GM19372 (cell line): Measurements from ENCODE around the gene SLMAP.

Source experiments
- ATAC-seq: cut with Tn5 transposase; IDR thresholded peaks from one replicate; pipeline ENCODE4 v1.9.1; 2021; ENCODE audit warnings: mild to moderate bottlenecking, low read depth, moderate library complexity; ENCODE audit not compliant: unreplicated experiment

The SLMAP gene

GRCh38 chr3:57956833-57957174 is 200.7 kb downstream of the SLMAP start:
- ATAC-seq, result no peak

GRCh38 chr3:57957824-57958223 is 201.7 kb downstream of the SLMAP start:
- ATAC-seq, result no peak

GRCh38 chr3:57958642-57959422 is 202.7 kb downstream of the SLMAP start:
- no peak for ATAC-seq

GRCh38 chr3:57959423-57960173 is 203.5 kb downstream of the SLMAP start:
- ATAC-seq, result no peak

GRCh38 chr3:57960174-57960505 is 204.0 kb downstream of the SLMAP start:
- no peak for ATAC-seq

GRCh38 chr3:57961177-57961827 is 205.2 kb downstream of the SLMAP start:
- no peak for ATAC-seq

- no peak for ATAC-seq
Measured at GRCh38 chr3:57961828-57962447, 205.8 kb downstream of the SLMAP start.

GRCh38 chr3:57962448-57962834 is 206.3 kb downstream of the SLMAP start:
- ATAC-seq, result no peak

GRCh38 chr3:57963811-57964346 is 207.8 kb downstream of the SLMAP start:
- ATAC-seq, result no peak

GRCh38 chr3:57966829-57967228 is 210.7 kb downstream of the SLMAP start:
- no peak for ATAC-seq

- no peak for ATAC-seq
Measured at GRCh38 chr3:57967590-57967989, 211.5 kb downstream of the SLMAP start.

GRCh38 chr3:57968501-57968900 is 212.4 kb downstream of the SLMAP start:
- ATAC-seq, result no peak

GRCh38 chr3:57971975-57972374 is 215.9 kb downstream of the SLMAP start:
- ATAC-seq, result no peak

GRCh38 chr3:57972531-57973111 is 216.5 kb downstream of the SLMAP start:
- no peak for ATAC-seq

- ATAC-seq, result no peak
Measured at GRCh38 chr3:57973715-57974477, 217.8 kb downstream of the SLMAP start.

- no peak for ATAC-seq
Measured at GRCh38 chr3:57974796-57975388, 218.8 kb downstream of the SLMAP start.

GRCh38 chr3:57977818-57978235 is 221.7 kb downstream of the SLMAP start:
- no peak for ATAC-seq

- no peak for ATAC-seq
Measured at GRCh38 chr3:57978316-57978715, 222.2 kb downstream of the SLMAP start.
